Stomach (tissue), 4 donors: ENCODE data around the gene EML4.

Experiments
- CTCF ChIP-seq, 7 experiments: fragments of 450-650 bp in 4 of 7; fragments of 200-600 bp in 3 of 7; sonication (generic) in 3 of 7; IDR thresholded peaks; one replicate each; pipeline ENCODE4 v1.5.1; 2016 to 2019; ENCODE audit warnings: antibody characterized with exemption in 7 of 7, control low read depth in 2 of 7, mild to moderate bottlenecking in 1 of 7
- EP300 ChIP-seq: sonication (generic); formaldehyde crosslinking; IDR thresholded peaks from one replicate; pipeline ENCODE4 v1.6.1; 2017; ENCODE audit warnings: antibody characterized with exemption
- POLR2A ChIP-seq, 4 donors: fragments of 450-650 bp; IDR thresholded peaks; one replicate each; pipeline ENCODE4 v1.6.1; 2016; ENCODE audit warnings: antibody characterized with exemption in 4 of 4, control low read depth in 2 of 4, mild to moderate bottlenecking in 1 of 4, moderate library complexity in 1 of 4
- POLR2AphosphoS5 ChIP-seq, 3 donors: sonication (generic); formaldehyde crosslinking; IDR thresholded peaks; one replicate each; pipeline ENCODE4 v1.6.1; 2016; ENCODE audit warnings: antibody characterized with exemption in 3 of 3

- TF ChIP-seq CTCF (IDR thresholded peaks at IDR 0.05) (no peak), POLR2A (IDR thresholded peaks at IDR 0.05) (no peak), POLR2AphosphoS5 (IDR thresholded peaks at IDR 0.05) (no peak), EP300 (no peak)
These were observed 21.0 kb downstream of the EML4 start for GRCh38 chr2:42190191-42190590.
